HTERT RPE-1 (cell line): ENCODE measurements around the gene SLC39A5.
"Not testable (repeated sequence)": the region's sequence is repeated elsewhere in the genome, so short reads cannot be mapped to it uniquely, and the experiment has no call there.

Experiments used
- in situ Hi-C: fragments of 300-500 bp; cut with MboI; formaldehyde crosslinking; loops from 4 replicates; pipeline ENCODE4 v1.14.3; 2020; ENCODE audit warnings: low sequenced_read_pairs

SLC39A5 gene

GRCh38 chr12:56229916-56230431, at the start of gene SLC39A5:
SLC39A5 (plus strand) TSS chr12:56230051; CDS start chr12:56231275, 1,224 bp downstream.
- in situ Hi-C loops, result no loop called here

GRCh38 chr12:56186957-56187356, 42.9 kb upstream of the SLC39A5 start:
- in situ Hi-C loops, result no loop called here

- in situ Hi-C loops, result no loop called here
These were observed 41.6 kb upstream of the SLC39A5 start for GRCh38 chr12:56188131-56188777.

GRCh38 chr12:56188778-56189098, 41.1 kb upstream of the SLC39A5 start:
- in situ Hi-C loops, result no loop called here

- in situ Hi-C loops, result no loop called here
These were observed 40.5 kb upstream of the SLC39A5 start, which contains the start of gene SMARCC2 for GRCh38 chr12:56189099-56189917. SMARCC2 (minus strand) TSS chr12:56189483; CDS start chr12:56189461, 22 bp downstream.

GRCh38 chr12:56189918-56190694, 39.7 kb upstream of the SLC39A5 start:
- in situ Hi-C loops, result no loop called here

- in situ Hi-C loops, result no loop called here
These were observed 39.1 kb upstream of the SLC39A5 start for GRCh38 chr12:56190695-56191155.

- in situ Hi-C loops, result no loop called here
These were observed 37.3 kb upstream of the SLC39A5 start for GRCh38 chr12:56192582-56192981.

GRCh38 chr12:56193025-56193578, 36.7 kb upstream of the SLC39A5 start:
- in situ Hi-C loops, result no loop called here

GRCh38 chr12:56196818-56197550, 32.9 kb upstream of the SLC39A5 start:
- in situ Hi-C loops, result not testable (repeated sequence)

- in situ Hi-C loops, result no loop called here
These were observed 31.8 kb upstream of the SLC39A5 start for GRCh38 chr12:56197921-56198635.

- in situ Hi-C loops, result no loop called here
These were observed 31.0 kb upstream of the SLC39A5 start for GRCh38 chr12:56198836-56199235.

- in situ Hi-C loops, result no loop called here
These were observed 27.5 kb upstream of the SLC39A5 start for GRCh38 chr12:56202366-56202765.

- in situ Hi-C loops, result no loop called here
These were observed 27.0 kb upstream of the SLC39A5 start for GRCh38 chr12:56202838-56203237.

- in situ Hi-C loops, result no loop called here
These were observed 25.6 kb upstream of the SLC39A5 start for GRCh38 chr12:56204275-56204674.

GRCh38 chr12:56205445-56205844, 24.4 kb upstream of the SLC39A5 start:
- in situ Hi-C loops, result no loop called here

GRCh38 chr12:56206452-56207166, 23.2 kb upstream of the SLC39A5 start:
- in situ Hi-C loops, result no loop called here

GRCh38 chr12:56208006-56208405, 21.8 kb upstream of the SLC39A5 start:
- in situ Hi-C loops, result no loop called here

GRCh38 chr12:56212361-56212760, 17.5 kb upstream of the SLC39A5 start:
- in situ Hi-C loops, result no loop called here
